SU-DHL-6 (cell line): ENCODE results near the gene KDELR1.

Experiments
- H2AFZ ChIP-seq: fragments of 200-600 bp; sonication (generic); 2 replicates; pipeline ENCODE4 v1.6.1; 2014; ENCODE audit warnings: low read depth, mild to moderate bottlenecking, moderate library complexity, mixed read lengths, antibody characterized with exemption, low read length; ENCODE audit not compliant: severe bottlenecking
- H3F3A ChIP-seq: fragments of 200-600 bp; shearing (Covaris generic); 2 replicates; pipeline ENCODE4 v1.6.0; 2016; ENCODE audit warnings: antibody characterized with exemption, mild to moderate bottlenecking; ENCODE audit not compliant: insufficient read depth
- H3K27ac ChIP-seq: fragments of 200-600 bp; sonication (generic); 2 replicates; pipeline ENCODE4 v1.5.1; 2016; ENCODE audit warnings: low read depth, mild to moderate bottlenecking, low read length, moderate library complexity, mixed read lengths
- H3K27me3 ChIP-seq: fragments of 200-600 bp; sonication (generic), shearing (Covaris generic); 2 replicates; pipeline ENCODE4 v1.6.0; 2014; ENCODE audit warnings: mild to moderate bottlenecking, low read length
- H3K36me3 ChIP-seq: fragments of 200-600 bp; sonication (generic); 2 replicates; pipeline ENCODE4 v1.6.1; 2014; ENCODE audit warnings: mild to moderate bottlenecking, low read length, mixed read lengths
- H3K4me2 ChIP-seq: fragments of 300-600, 200-600 bp; shearing (Covaris generic), sonication (generic); 2 replicates; pipeline ENCODE4 v1.6.0; 2014; ENCODE audit warnings: low read length, low read depth, mild to moderate bottlenecking; ENCODE audit not compliant: poor library complexity, severe bottlenecking
- H3K4me3 ChIP-seq: fragments of 200-600 bp; sonication (generic); 2 replicates; pipeline ENCODE4 v1.5.1; 2014; ENCODE audit warnings: antibody characterized with exemption, low read length, mild to moderate bottlenecking, mixed read lengths; ENCODE audit not compliant: insufficient read depth, poor library complexity, severe bottlenecking
- H3K79me2 ChIP-seq: fragments of 200-600 bp; sonication (generic); 2 replicates; pipeline ENCODE4 v1.6.1; 2014; ENCODE audit warnings: mild to moderate bottlenecking, low read length, moderate library complexity; ENCODE audit not compliant: insufficient read depth
- H3K9ac ChIP-seq: fragments of 200-600 bp; sonication (generic); 2 replicates; pipeline ENCODE4 v1.7.0; 2014; ENCODE audit warnings: mild to moderate bottlenecking, low read length
- H3K9me2 ChIP-seq: fragments of 200-600 bp; sonication (generic); replicated peaks from 2 replicates; pipeline ENCODE4 v1.6.1; 2014; ENCODE audit warnings: low read length; ENCODE audit not compliant: insufficient read depth
- H3K9me3 ChIP-seq: fragments of 200-600 bp; sonication (generic); 2 replicates; pipeline ENCODE4 v1.6.1; 2014; ENCODE audit warnings: low read length, mixed read lengths; ENCODE audit not compliant: insufficient read depth
- H4K20me1 ChIP-seq: fragments of 200-600 bp; sonication (generic); 2 replicates; pipeline ENCODE4 v1.6.1; 2014; ENCODE audit warnings: low read depth, mild to moderate bottlenecking, antibody characterized with exemption, low read length, moderate library complexity, mixed read lengths
- EZH2phosphoT487 ChIP-seq: fragments of 200-600 bp; sonication (generic), shearing (Covaris generic); conservative IDR thresholded peaks from 2 replicates; pipeline ENCODE4 v1.6.1; 2018; ENCODE audit warnings: mild to moderate bottlenecking, antibody characterized with exemption, low read length, moderate library complexity, mixed read lengths
- TF ChIP-seq, protein P1 (sequence below): fragments of 200-600 bp; sonication (generic); IDR thresholded peaks from one replicate; pipeline ENCODE4 v1.5.1; 2017; ENCODE audit warnings: antibody characterized with exemption, mild to moderate bottlenecking, low read length, moderate library complexity; ENCODE audit not compliant: insufficient read depth, poor library complexity, severe bottlenecking

Gene KDELR1

DNA sequence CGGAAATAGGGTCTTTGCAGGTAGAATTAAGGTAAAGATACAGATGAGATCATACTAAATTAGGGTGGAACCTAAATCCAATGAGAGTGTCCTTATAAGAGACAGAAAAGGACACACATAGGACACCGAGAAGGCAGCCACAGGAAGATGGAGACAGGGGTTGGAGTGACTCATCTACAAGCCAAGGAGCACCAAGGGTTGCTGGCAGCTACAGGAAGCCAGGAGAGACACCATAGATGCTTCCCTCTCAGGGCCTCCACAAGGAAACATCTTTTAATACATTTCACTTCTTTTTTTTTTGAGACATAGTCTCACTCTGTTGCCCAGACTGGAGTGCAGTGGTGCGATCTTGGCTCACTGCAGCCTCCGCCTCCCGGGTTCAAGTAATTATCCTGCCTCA is 37.7 kb downstream of the KDELR1 start:
- Histone ChIP-seq H4K20me1 (no peaks in the 10 kb centered on the region), H3F3A (no peaks in the 10 kb centered on the region), H3K27me3 (no peaks in the 10 kb centered on the region), H3K4me3 (no peak overlapping the region), H3K4me2 (no peak overlapping the region), H3K36me3 (no peaks in the 10 kb centered on the region), H3K27ac (no peak overlapping the region), H3K9ac (no peak overlapping the region), H3K79me2 (no peaks in the 10 kb centered on the region), H2AFZ (no peak overlapping the region), H3K9me2 (no peaks in the 10 kb centered on the region), H3K9me3 (no peaks in the 10 kb centered on the region)
- TF ChIP-seq EZH2phosphoT487: no peak

DNA sequence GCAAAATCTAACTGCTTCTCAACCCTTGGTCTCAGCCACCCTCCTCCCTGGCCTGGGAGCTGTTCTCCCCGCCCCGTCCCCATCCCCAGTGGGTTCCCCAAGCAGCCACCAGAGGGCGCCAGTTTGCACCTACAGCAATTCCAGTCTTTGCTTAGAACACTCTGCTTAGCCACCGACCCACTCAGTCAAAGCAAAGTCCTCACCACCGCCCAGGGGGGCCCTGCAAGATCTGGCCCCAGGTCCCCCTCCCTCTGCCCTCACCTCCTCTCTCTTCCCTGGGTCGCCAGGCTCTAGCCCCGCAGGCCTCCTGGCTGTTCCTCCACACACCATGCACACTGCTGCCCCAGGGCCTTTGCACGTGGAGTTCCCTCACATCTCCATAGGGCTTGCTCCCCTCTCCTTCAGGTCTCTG is 40.0 kb downstream of the KDELR1 start:
- Histone ChIP-seq H2AFZ (no peak overlapping the region), H3K4me2 (no peak overlapping the region), H3K27ac (no peak overlapping the region), H3K9me3 (no peaks in the 10 kb centered on the region), H3K27me3 (no peaks in the 10 kb centered on the region), H4K20me1 (no peaks in the 10 kb centered on the region), H3K4me3 (no peak overlapping the region), H3K9me2 (no peaks in the 10 kb centered on the region), H3K9ac (no peak overlapping the region), H3K36me3 (no peaks in the 10 kb centered on the region), H3F3A (no peaks in the 10 kb centered on the region), H3K79me2 (no peaks in the 10 kb centered on the region)
- TF ChIP-seq, protein P1, sequence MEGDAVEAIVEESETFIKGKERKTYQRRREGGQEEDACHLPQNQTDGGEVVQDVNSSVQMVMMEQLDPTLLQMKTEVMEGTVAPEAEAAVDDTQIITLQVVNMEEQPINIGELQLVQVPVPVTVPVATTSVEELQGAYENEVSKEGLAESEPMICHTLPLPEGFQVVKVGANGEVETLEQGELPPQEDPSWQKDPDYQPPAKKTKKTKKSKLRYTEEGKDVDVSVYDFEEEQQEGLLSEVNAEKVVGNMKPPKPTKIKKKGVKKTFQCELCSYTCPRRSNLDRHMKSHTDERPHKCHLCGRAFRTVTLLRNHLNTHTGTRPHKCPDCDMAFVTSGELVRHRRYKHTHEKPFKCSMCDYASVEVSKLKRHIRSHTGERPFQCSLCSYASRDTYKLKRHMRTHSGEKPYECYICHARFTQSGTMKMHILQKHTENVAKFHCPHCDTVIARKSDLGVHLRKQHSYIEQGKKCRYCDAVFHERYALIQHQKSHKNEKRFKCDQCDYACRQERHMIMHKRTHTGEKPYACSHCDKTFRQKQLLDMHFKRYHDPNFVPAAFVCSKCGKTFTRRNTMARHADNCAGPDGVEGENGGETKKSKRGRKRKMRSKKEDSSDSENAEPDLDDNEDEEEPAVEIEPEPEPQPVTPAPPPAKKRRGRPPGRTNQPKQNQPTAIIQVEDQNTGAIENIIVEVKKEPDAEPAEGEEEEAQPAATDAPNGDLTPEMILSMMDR: peak; percentile 93
- TF ChIP-seq EZH2phosphoT487: no peak

DNA sequence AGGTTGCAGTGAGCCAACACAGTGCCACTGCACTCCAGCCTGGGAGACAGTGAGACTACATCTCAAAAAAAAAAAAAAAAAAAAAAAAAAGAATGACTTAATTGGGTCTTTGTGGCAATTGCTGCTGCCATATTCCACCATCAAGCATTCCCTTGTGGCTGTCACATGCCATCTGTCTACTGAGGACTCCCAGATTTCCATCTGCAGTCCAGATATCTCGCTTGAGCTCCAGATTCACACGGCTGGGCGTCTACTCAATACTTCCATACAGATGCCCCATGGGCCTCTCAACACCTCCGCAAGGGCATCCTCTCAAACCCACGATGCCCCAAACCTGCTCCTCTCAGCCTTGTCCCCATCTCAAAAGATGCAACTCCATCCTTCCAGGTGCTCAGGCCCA is 40.5 kb downstream of the KDELR1 start:
- H3K27me3 ChIP-seq: no peaks in the 10 kb centered on the region
- H3K36me3 ChIP-seq: no peaks in the 10 kb centered on the region
- H3K4me3 ChIP-seq: no peak overlapping the region
- no peak overlapping the region for H3K9ac ChIP-seq
- H3K9me3 ChIP-seq: no peaks in the 10 kb centered on the region
- H3F3A ChIP-seq: no peaks in the 10 kb centered on the region
- H4K20me1 ChIP-seq: no peaks in the 10 kb centered on the region
- H2AFZ ChIP-seq: no peak overlapping the region
- no peak for TF ChIP-seq EZH2phosphoT487
- TF ChIP-seq, protein P1: no peak
- no peaks in the 10 kb centered on the region for H3K9me2 ChIP-seq
- H3K27ac ChIP-seq: no peak overlapping the region
- no peak overlapping the region for H3K4me2 ChIP-seq
- H3K79me2 ChIP-seq: no peaks in the 10 kb centered on the region

DNA sequence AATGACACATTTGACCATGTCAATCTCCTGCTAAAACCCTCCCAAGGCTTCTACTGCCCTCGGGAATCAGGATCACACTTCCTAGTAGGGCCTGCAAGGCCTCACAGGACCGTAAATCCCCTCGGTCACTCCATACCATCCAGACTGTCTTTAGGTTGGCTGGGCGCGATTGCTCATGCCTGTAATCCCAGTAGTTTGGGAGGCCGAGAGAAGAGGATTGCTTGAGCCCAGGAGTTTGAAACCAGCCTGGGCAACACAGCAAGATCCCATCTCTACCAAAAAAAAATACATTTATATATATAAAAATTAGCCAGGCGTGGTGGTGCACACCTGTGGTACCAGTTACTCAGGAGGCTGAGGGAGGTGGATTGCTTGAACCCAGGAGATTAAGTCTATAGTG is 42.6 kb downstream of the KDELR1 start:
- no peaks in the 10 kb centered on the region for H3F3A ChIP-seq
- no peak overlapping the region for H3K4me3 ChIP-seq
- no peak for TF ChIP-seq EZH2phosphoT487
- TF ChIP-seq, protein P1: no peak
- no peaks in the 10 kb centered on the region for H3K9me3 ChIP-seq
- no peak overlapping the region for H2AFZ ChIP-seq
- no peak overlapping the region for H3K9ac ChIP-seq
- H4K20me1 ChIP-seq: no peaks in the 10 kb centered on the region
- no peaks in the 10 kb centered on the region for H3K79me2 ChIP-seq
- H3K27ac ChIP-seq: no peak overlapping the region
- H3K36me3 ChIP-seq: no peaks in the 10 kb centered on the region
- H3K4me2 ChIP-seq: no peak overlapping the region
- H3K9me2 ChIP-seq: no peaks in the 10 kb centered on the region
- H3K27me3 ChIP-seq: no peaks in the 10 kb centered on the region
